ENCODE data around the gene CHST11. TPM values are rescaled to one million over a fixed set of nuclear protein-coding genes. Genes with fewer than 3 reads are reported as not detected.

CHST11 gene
- total RNA-seq, 2 donors from 2014 or later, result 7.8 to 11.9 TPM

GRCh38 chr12:104593482-104593881, 136.7 kb downstream of the CHST11 start:
- no peak overlapping the region for H3K27ac ChIP-seq
- H3K4me3 ChIP-seq, result no peak overlapping the region
- TF ChIP-seq, protein P1, sequence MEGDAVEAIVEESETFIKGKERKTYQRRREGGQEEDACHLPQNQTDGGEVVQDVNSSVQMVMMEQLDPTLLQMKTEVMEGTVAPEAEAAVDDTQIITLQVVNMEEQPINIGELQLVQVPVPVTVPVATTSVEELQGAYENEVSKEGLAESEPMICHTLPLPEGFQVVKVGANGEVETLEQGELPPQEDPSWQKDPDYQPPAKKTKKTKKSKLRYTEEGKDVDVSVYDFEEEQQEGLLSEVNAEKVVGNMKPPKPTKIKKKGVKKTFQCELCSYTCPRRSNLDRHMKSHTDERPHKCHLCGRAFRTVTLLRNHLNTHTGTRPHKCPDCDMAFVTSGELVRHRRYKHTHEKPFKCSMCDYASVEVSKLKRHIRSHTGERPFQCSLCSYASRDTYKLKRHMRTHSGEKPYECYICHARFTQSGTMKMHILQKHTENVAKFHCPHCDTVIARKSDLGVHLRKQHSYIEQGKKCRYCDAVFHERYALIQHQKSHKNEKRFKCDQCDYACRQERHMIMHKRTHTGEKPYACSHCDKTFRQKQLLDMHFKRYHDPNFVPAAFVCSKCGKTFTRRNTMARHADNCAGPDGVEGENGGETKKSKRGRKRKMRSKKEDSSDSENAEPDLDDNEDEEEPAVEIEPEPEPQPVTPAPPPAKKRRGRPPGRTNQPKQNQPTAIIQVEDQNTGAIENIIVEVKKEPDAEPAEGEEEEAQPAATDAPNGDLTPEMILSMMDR (IDR thresholded peaks at IDR 0.05), result no peak
- H3K4me1 ChIP-seq, result peaks cover 0 to 24% of the 10 kb centered on the region in 2 donors
- no peak for DNase-seq (ENCODE audit: low spot score)
- H3K27me3 ChIP-seq, result no peaks in the 10 kb centered on the region
- no peaks in the 10 kb centered on the region for H3K9me3 ChIP-seq
- H3K36me3 ChIP-seq, result no peaks in the 10 kb centered on the region

DNA sequence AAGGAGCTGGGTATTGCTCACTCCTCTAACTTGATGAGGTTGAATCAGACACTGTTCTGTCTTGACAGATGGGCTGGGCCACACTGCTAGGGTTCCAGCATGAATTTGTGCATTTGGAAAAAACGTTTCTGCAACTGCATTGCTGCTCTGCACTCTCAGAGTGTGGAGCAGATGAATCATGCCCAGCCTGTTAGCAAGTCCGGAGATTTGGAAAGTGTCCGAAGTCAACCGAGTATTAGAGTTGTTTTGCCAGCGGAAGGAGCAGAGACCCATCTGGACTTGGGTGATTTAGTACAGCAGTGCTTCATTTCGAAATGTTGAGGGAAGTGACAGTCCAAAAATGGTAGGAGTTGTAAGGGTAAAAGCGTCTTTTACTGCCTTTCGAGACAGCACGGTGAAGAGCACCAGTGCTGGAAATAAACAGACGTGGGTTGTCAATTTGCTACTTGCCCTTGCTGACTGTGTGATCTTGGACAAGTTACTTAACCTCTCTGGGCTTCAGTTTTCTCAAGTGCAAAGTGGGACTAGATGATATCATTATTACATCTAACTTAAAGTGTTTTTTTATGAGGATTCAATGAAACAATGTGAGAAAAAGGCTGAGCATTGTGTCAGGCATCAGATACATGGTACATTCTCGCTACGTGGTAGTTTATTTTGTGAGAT, 139.5 kb downstream of the CHST11 start:
- Histone ChIP-seq H3K27ac (peak overlapping the region in 1 of 2 donors; percentile 11), H3K4me3 (no peak overlapping the region), H3K4me1 (peaks cover 0 to 30% of the 10 kb centered on the region in 2 donors), H3K9me3 (no peaks in the 10 kb centered on the region), H3K36me3 (no peaks in the 10 kb centered on the region), H3K27me3 (no peaks in the 10 kb centered on the region)
- peak; percentile 72 for DNase-seq (ENCODE audit: low spot score)
- TF ChIP-seq, protein P1 (IDR thresholded peaks at IDR 0.05), result no peak

- TF ChIP-seq, protein P1 (IDR thresholded peaks at IDR 0.05), result no peak
- H3K27ac ChIP-seq, result peak overlapping the region in 1 of 2 donors; percentile 11
- no peak overlapping the region for H3K4me3 ChIP-seq
- H3K9me3 ChIP-seq, result no peaks in the 10 kb centered on the region
- no peaks in the 10 kb centered on the region for H3K27me3 ChIP-seq
- no peak for DNase-seq (ENCODE audit: low spot score)
- no peaks in the 10 kb centered on the region for H3K36me3 ChIP-seq
- H3K4me1 ChIP-seq, result peaks cover 0 to 31% of the 10 kb centered on the region in 2 donors
Observed at GRCh38 chr12:104596898-104597843, 140.4 kb downstream of the CHST11 start.

DNA sequence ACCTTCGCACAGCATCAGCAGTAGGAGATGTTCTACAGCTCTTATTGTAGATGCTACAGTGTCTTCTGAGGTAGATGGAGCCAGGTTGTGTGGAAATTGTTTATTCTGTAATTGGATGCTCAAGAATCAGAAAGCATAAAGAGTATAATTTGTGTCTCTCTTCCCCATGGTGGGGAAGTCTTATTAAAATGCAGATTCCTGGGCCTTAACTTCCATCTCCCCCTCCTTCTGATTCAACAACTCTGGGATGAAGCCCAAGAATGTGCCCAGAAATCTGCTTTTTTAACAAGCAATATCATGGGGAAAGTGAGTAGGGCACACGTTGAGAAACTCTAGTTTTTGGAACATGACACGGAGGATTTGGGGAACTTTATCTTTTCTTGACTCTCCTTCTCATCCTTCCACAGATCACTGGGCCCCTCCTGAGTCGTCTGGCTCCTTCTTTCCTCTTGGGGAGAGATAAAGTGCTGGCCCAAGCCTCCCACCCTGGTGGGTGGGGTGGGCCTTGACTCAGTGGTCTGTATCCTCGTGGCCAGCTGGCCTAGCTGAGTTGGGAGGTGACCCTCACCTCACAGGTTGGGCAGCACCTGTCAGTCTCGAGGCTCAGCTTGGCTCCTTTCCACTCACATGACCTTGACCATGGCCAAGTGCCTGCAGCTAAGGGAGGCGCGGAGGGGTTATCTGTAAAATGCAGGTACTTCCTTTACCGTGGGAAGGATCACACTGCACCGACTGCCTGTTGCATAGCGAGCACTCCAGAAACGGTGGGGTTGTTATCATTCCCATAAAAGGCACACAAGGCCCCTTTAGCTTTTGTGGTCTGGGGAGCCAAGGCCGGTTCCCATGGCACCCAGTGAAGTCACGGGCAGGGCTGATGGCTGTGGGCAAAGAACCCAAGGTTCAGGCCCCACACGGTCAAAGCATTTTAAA, 141.9 kb downstream of the CHST11 start:
- Histone ChIP-seq H3K27me3 (no peaks in the 10 kb centered on the region), H3K27ac (no peak overlapping the region), H3K4me1 (peaks cover 0 to 34% of the 10 kb centered on the region in 2 donors), H3K36me3 (no peaks in the 10 kb centered on the region), H3K4me3 (no peak overlapping the region), H3K9me3 (no peaks in the 10 kb centered on the region)
- no peak for DNase-seq (ENCODE audit: low spot score)
- TF ChIP-seq, protein P1 (IDR thresholded peaks at IDR 0.05), result no peak

- H3K27ac ChIP-seq, result no peak overlapping the region
- DNase-seq (ENCODE audit: low spot score), result no peak
- no peak overlapping the region for H3K4me3 ChIP-seq
- H3K27me3 ChIP-seq, result no peaks in the 10 kb centered on the region
- TF ChIP-seq, protein P1 (IDR thresholded peaks at IDR 0.05), result no peak
- H3K36me3 ChIP-seq, result no peaks in the 10 kb centered on the region
- H3K4me1 ChIP-seq, result peaks cover 0 to 42% of the 10 kb centered on the region in 2 donors
- no peaks in the 10 kb centered on the region for H3K9me3 ChIP-seq
Observed at GRCh38 chr12:104599272-104600035, 142.7 kb downstream of the CHST11 start.

Data from right atrium auricular region (tissue), 2 donors.